Measurements from ENCODE around the gene CFL1.

CFL1 gene

GRCh38 chr11:65857853-65858680, at the start of gene CFL1:
Gene CFL1 (minus strand): TSS chr11:65858180. CDS start chr11:65858099, 81 bp downstream.
- DNase-seq = peak; percentile 97 to 98

- DNase-seq = no peak
These were observed 48.6 kb upstream of the CFL1 start for GRCh38 chr11:65906602-65907001.

- no peak for DNase-seq
These were observed 45.7 kb upstream of the CFL1 start for GRCh38 chr11:65903715-65904114.

- DNase-seq = no peak
These were observed 45.1 kb upstream of the CFL1 start for GRCh38 chr11:65903068-65903481.

- DNase-seq = no peak
These were observed 42.9 kb upstream of the CFL1 start for GRCh38 chr11:65900899-65901180.

- peak; percentile 95 to 97 for DNase-seq
These were observed 42.3 kb upstream of the CFL1 start, which contains the start of gene FOSL1 for GRCh38 chr11:65900125-65900898. Gene FOSL1 (minus strand): TSS chr11:65900388. CDS start chr11:65900339, 49 bp downstream.

GRCh38 chr11:65899356-65900124, 41.6 kb upstream of the CFL1 start:
- peak; percentile 85 to 89 for DNase-seq

- no peak for DNase-seq
These were observed 40.8 kb upstream of the CFL1 start for GRCh38 chr11:65898656-65899355.

GRCh38 chr11:65897020-65897471, 39.1 kb upstream of the CFL1 start:
- no peak for DNase-seq

- DNase-seq = no peak
These were observed 38.3 kb upstream of the CFL1 start for GRCh38 chr11:65896034-65896999.

- no peak for DNase-seq
These were observed 37.6 kb upstream of the CFL1 start for GRCh38 chr11:65895482-65895981.

GRCh38 chr11:65894034-65894591, 36.1 kb upstream of the CFL1 start:
- DNase-seq = peak; percentile 50 to 62

- DNase-seq = peak in 1 of 2 experiments; percentile 39
These were observed 34.8 kb upstream of the CFL1 start for GRCh38 chr11:65892661-65893317.

GRCh38 chr11:65892137-65892540, 34.2 kb upstream of the CFL1 start:
- peak in 1 of 2 experiments; percentile 66 for DNase-seq

GRCh38 chr11:65891219-65892136, 33.5 kb upstream of the CFL1 start:
- peak; percentile 67 to 70 for DNase-seq

- peak; percentile 99 to 100 for DNase-seq
These were observed 32.6 kb upstream of the CFL1 start, which contains the start of gene CCDC85B for GRCh38 chr11:65890324-65891218. Gene CCDC85B (plus strand): TSS chr11:65890673. CDS start chr11:65890784, 111 bp downstream.

- peak; percentile 97 to 98 for DNase-seq
These were observed 30.3 kb upstream of the CFL1 start, which contains the start of gene FIBP for GRCh38 chr11:65888163-65888814. Gene FIBP (minus strand): TSS chr11:65888471. CDS start chr11:65888418, 53 bp downstream.

Measured in activated T-cell treated with anti-CD3 and anti-CD28 coated beads, Interleukin-2, amount 50 U/mL, for 48 hours (primary cell).